ENCODE results near the gene EN1. TPM values are rescaled to one million over a fixed set of nuclear protein-coding genes. Genes with fewer than 3 reads are reported as not detected.

The EN1 gene
- total RNA-seq, 1 donor from 2014 or later = not detected

GRCh38 chr2:118849226-118850167 is 2.0 kb upstream of the EN1 start:
- peak overlapping the region; percentile 82 for H3K4me3 Mint-ChIP-seq
- Histone ChIP-seq H3K4me3 (no peak overlapping the region), H3K4me2 (no peak overlapping the region)

GRCh38 chr2:118848381-118849225 is 1.2 kb upstream of the EN1 start:
- H3K9me3 ChIP-seq (ENCODE audit: low read depth) = no peaks in the 10 kb centered on the region
- H3K36me3 ChIP-seq = no peaks in the 10 kb centered on the region
- H2AFZ ChIP-seq (replicated peaks) = no peak overlapping the region
- H3K4me3 ChIP-seq = no peak overlapping the region
- peaks cover 100% of the 10 kb centered on the region for H3K27me3 ChIP-seq
- H3K79me2 ChIP-seq (ENCODE audit: low read depth) = no peaks in the 10 kb centered on the region
- no peak overlapping the region for H3K4me2 ChIP-seq
- peaks cover 32% of the 10 kb centered on the region for H3F3A ChIP-seq (ENCODE audit: low read depth)
- peaks cover 4% of the 10 kb centered on the region for H3K36me3 Mint-ChIP-seq
- H3K4me1 Mint-ChIP-seq = peaks cover 68% of the 10 kb centered on the region
- peaks cover 93% of the 10 kb centered on the region for H4K20me1 ChIP-seq (ENCODE audit: low read depth)
- DNase-seq (ENCODE audit: low spot score) = peak; percentile 56
- H3K27ac ChIP-seq = no peak overlapping the region
- H3K4me3 Mint-ChIP-seq = peak overlapping the region; percentile 82
- H3K27ac Mint-ChIP-seq = no peak overlapping the region
- peaks cover 79% of the 10 kb centered on the region for H3K27me3 Mint-ChIP-seq (ENCODE audit: insufficient read depth, low read depth)
- H3K9ac ChIP-seq = no peak overlapping the region
- no peaks in the 10 kb centered on the region for H3K9me3 Mint-ChIP-seq
- TF ChIP-seq, protein P1, sequence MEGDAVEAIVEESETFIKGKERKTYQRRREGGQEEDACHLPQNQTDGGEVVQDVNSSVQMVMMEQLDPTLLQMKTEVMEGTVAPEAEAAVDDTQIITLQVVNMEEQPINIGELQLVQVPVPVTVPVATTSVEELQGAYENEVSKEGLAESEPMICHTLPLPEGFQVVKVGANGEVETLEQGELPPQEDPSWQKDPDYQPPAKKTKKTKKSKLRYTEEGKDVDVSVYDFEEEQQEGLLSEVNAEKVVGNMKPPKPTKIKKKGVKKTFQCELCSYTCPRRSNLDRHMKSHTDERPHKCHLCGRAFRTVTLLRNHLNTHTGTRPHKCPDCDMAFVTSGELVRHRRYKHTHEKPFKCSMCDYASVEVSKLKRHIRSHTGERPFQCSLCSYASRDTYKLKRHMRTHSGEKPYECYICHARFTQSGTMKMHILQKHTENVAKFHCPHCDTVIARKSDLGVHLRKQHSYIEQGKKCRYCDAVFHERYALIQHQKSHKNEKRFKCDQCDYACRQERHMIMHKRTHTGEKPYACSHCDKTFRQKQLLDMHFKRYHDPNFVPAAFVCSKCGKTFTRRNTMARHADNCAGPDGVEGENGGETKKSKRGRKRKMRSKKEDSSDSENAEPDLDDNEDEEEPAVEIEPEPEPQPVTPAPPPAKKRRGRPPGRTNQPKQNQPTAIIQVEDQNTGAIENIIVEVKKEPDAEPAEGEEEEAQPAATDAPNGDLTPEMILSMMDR (IDR thresholded peaks at IDR 0.05) = no peak
- TF ChIP-seq EZH2phosphoT487 (IDR thresholded peaks at IDR 0.05) = peak; percentile 89
- peak; percentile 67 for TF ChIP-seq EZH2 (IDR thresholded peaks at IDR 0.05)
- H3K4me1 ChIP-seq = peaks cover 15% of the 10 kb centered on the region

More at GRCh38 chr2:118849226-118850167, 2.0 kb upstream of the EN1 start:
- peaks cover 68% of the 10 kb centered on the region for H3K4me1 Mint-ChIP-seq
- peaks cover 15% of the 10 kb centered on the region for H3K4me1 ChIP-seq
- H3F3A ChIP-seq (ENCODE audit: low read depth) = peaks cover 34% of the 10 kb centered on the region
- H3K36me3 Mint-ChIP-seq = peaks cover 2% of the 10 kb centered on the region
- H3K9me3 ChIP-seq (ENCODE audit: low read depth) = no peaks in the 10 kb centered on the region
- H3K27ac Mint-ChIP-seq = no peak overlapping the region
- H3K27ac ChIP-seq = no peak overlapping the region
- peak; percentile 41 for DNase-seq (ENCODE audit: low spot score)
- H4K20me1 ChIP-seq (ENCODE audit: low read depth) = peaks cover 93% of the 10 kb centered on the region
- H3K27me3 Mint-ChIP-seq (ENCODE audit: insufficient read depth, low read depth) = peaks cover 79% of the 10 kb centered on the region
- no peaks in the 10 kb centered on the region for H3K36me3 ChIP-seq
- H3K9me3 Mint-ChIP-seq = no peaks in the 10 kb centered on the region
- TF ChIP-seq EZH2 (IDR thresholded peaks at IDR 0.05) (peak; percentile 58), EZH2phosphoT487 (IDR thresholded peaks at IDR 0.05) (peak; percentile 94)
- TF ChIP-seq, protein P1 (IDR thresholded peaks at IDR 0.05) = no peak
- H2AFZ ChIP-seq (replicated peaks) = no peak overlapping the region
- peaks cover 100% of the 10 kb centered on the region for H3K27me3 ChIP-seq
- H3K9ac ChIP-seq = no peak overlapping the region
- no peaks in the 10 kb centered on the region for H3K79me2 ChIP-seq (ENCODE audit: low read depth)

DNA sequence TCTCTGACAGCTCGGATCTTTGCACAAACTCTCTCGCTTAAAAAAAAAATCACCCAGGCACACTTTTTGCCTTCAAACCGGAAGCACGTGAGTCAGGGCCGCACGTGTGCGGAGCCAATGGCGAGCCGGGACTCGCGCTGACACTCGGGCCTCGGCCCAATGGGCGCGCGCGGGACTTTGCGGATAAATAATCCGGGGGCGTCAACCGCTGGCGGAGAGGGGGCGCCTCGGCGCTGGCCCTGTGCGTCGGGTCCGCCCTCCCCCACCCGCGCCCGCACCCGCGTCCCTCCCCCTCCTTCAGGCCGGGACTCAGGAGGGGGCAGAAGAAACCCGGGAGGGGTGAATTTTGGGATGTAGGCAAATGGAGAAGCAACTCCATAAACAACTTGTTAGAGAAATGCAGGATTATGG is 319 bp upstream of the EN1 start:
- peaks cover 66% of the 10 kb centered on the region for H3K4me1 Mint-ChIP-seq
- Histone ChIP-seq H3K4me1 (peaks cover 13% of the 10 kb centered on the region), H3K4me2 (peak overlapping the region; percentile 63), H3K27me3 (peaks cover 100% of the 10 kb centered on the region), H4K20me1 (ENCODE audit: low read depth) (peaks cover 93% of the 10 kb centered on the region), H3K27ac (no peak overlapping the region), H3F3A (ENCODE audit: low read depth) (peaks cover 35% of the 10 kb centered on the region), H3K79me2 (ENCODE audit: low read depth) (no peaks in the 10 kb centered on the region), H3K9ac (no peak overlapping the region), H3K9me3 (ENCODE audit: low read depth) (no peaks in the 10 kb centered on the region), H3K36me3 (no peaks in the 10 kb centered on the region), H3K4me3 (peak overlapping the region; percentile 27), H2AFZ (replicated peaks) (no peak overlapping the region)
- no peaks in the 10 kb centered on the region for H3K9me3 Mint-ChIP-seq
- peak; percentile 82 for DNase-seq (ENCODE audit: low spot score)
- peaks cover 78% of the 10 kb centered on the region for H3K27me3 Mint-ChIP-seq (ENCODE audit: insufficient read depth, low read depth)
- H3K4me3 Mint-ChIP-seq = peak overlapping the region; percentile 89
- peak; percentile 79 for TF ChIP-seq EZH2 (IDR thresholded peaks at IDR 0.05)
- TF ChIP-seq EZH2phosphoT487 (IDR thresholded peaks at IDR 0.05) = peak; percentile 6
- TF ChIP-seq, protein P1 (IDR thresholded peaks at IDR 0.05) = no peak
- no peak overlapping the region for H3K27ac Mint-ChIP-seq
- H3K36me3 Mint-ChIP-seq = peaks cover 4% of the 10 kb centered on the region

All from neural progenitor cell (in vitro differentiated cells).